WI38 (cell line): Measurements from ENCODE around the gene PAM.

ENCODE experiments used
- H3K4me3 ChIP-seq: 2 replicates; pipeline ENCODE4 v1.5.1; 2011; ENCODE audit warnings: low read depth, mild to moderate bottlenecking, control low read depth, low read length
- CTCF ChIP-seq: IDR thresholded peaks from 2 replicates; pipeline ENCODE4 v1.5.1; 2012; ENCODE audit warnings: low read depth, mild to moderate bottlenecking, control low read depth, low read length

PAM gene

GRCh38 chr5:102876610-102877009 is 121.5 kb downstream of the PAM start:
- no peak for TF ChIP-seq CTCF
- no peak overlapping the region for H3K4me3 ChIP-seq

DNA sequence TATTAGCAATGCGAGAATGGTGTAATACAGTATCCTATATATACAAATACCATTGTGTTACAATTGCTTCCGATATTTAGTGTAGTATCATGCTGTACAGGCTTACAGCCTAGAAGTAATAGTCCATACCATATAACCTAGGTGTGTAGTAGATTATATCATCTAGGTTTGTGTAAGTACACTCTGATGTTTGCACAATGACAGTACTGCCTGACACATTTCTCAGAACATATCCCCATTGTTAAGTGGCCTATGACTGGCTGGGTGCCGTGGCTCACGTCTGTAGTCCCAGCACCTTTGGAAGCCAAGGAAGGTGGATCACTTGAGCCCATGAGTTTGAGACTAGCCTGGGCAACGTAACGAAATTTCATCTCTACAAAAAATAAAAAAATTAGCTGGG is 124.6 kb downstream of the PAM start:
- no peak for TF ChIP-seq CTCF
- H3K4me3 ChIP-seq, result no peak overlapping the region

- H3K4me3 ChIP-seq, result no peak overlapping the region
- no peak for TF ChIP-seq CTCF
Observed at GRCh38 chr5:102886586-102886985, 131.5 kb downstream of the PAM start.

DNA sequence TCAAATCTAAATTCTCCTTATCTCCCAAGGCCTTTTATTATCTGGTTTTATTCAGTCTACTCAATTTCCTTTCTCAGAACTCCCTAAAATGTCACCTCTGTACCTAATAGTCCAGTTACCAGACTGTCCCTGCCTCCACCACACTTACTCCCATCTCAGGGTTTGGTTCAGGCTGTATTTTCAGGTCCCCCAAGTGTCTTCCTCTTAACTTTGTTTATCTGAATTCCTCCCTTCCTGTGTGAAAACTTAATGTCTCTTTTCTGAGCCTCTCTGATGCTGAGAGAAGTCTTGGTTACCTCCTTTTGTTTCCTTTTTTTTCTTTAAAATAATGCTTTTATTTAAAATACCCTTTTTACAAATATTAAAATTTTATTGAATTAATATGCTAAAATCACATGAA is 133.4 kb downstream of the PAM start:
- H3K4me3 ChIP-seq, result no peak overlapping the region
- TF ChIP-seq CTCF, result no peak

GRCh38 chr5:102889033-102889432 is 133.9 kb downstream of the PAM start:
- TF ChIP-seq CTCF, result no peak
- H3K4me3 ChIP-seq, result no peak overlapping the region

GRCh38 chr5:102890133-102890532 is 135.0 kb downstream of the PAM start:
- H3K4me3 ChIP-seq, result no peak overlapping the region
- TF ChIP-seq CTCF, result no peak

DNA sequence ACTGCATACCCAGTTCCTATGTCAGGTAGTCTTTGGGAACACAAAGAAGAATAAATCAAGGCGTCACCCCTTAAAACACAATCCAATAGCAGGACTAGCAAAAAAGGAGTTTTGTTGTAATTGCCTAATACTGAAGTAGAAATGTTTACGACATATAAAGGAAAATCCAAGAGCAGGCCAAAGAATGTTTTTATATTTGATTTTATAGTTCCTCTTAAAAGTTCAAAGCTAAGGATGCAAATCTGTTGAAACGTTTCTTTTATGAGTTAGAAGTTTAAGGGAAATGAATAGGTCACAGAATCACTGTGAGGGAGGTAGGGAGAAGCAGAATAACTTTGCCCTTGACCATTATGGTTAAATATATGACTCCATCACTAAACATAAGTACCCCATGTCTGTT is 136.1 kb downstream of the PAM start:
- no peak overlapping the region for H3K4me3 ChIP-seq
- no peak for TF ChIP-seq CTCF

GRCh38 chr5:102893942-102894341 is 138.8 kb downstream of the PAM start:
- no peak overlapping the region for H3K4me3 ChIP-seq
- TF ChIP-seq CTCF, result no peak
